Measurements from ENCODE around the gene TANC1.

GRCh38 chr2:159029936-159030335 lies 61.5 kb downstream of the TANC1 start:
- TF ChIP-seq, protein P1, sequence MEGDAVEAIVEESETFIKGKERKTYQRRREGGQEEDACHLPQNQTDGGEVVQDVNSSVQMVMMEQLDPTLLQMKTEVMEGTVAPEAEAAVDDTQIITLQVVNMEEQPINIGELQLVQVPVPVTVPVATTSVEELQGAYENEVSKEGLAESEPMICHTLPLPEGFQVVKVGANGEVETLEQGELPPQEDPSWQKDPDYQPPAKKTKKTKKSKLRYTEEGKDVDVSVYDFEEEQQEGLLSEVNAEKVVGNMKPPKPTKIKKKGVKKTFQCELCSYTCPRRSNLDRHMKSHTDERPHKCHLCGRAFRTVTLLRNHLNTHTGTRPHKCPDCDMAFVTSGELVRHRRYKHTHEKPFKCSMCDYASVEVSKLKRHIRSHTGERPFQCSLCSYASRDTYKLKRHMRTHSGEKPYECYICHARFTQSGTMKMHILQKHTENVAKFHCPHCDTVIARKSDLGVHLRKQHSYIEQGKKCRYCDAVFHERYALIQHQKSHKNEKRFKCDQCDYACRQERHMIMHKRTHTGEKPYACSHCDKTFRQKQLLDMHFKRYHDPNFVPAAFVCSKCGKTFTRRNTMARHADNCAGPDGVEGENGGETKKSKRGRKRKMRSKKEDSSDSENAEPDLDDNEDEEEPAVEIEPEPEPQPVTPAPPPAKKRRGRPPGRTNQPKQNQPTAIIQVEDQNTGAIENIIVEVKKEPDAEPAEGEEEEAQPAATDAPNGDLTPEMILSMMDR (IDR thresholded peaks at IDR 0.05) = no peak
- no peak for TF ChIP-seq POLR2A (IDR thresholded peaks at IDR 0.05)
